ENCODE results near the gene ADAMTSL3. TPM values are rescaled to one million over a fixed set of nuclear protein-coding genes. Genes with fewer than 3 reads are reported as not detected.

The ADAMTSL3 gene
- total and polyA plus RNA-seq, 7 experiments from 2014 or later: not detected

DNA sequence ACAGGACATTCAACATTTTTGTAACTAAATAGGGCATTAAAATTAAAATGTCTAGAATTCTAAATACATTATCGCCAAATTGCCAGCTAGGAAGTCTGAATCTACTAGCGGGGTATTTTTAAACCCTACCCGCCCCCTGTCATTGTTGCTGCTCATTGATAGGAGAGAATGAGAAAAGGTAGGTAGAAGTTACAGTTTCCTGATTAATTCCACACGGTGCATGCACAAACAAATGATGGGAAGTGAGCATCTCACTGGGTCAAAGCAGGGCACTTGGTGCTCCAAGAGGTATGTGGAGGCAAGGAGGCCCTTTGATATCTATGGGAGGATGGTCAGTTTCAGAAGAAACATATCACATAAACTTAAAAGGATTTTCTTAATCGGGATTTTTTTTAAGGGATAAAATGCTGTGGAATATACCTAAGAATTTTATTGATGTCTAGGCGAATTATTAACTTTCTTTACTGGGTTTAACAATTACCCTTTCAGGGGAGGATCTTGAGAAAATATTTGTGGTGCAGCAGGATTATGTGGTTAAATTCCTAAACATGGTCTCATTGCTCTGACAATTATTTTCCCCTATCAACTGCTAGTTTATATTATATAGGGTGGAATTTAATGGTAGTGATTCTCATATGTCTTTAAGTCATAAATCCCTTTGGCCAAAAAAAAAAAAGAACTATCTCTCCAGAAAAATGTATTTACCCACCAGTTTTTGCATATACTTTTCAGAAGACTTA is 345.6 kb downstream of the ADAMTSL3 start:
- no peak for ATAC-seq
- intact Hi-C loops (cut with micrococcal nuclease): no loop called here
- H3K27me3 ChIP-seq (ENCODE audit: control insufficient read depth in 2 of 2, insufficient read depth in 2 of 2, low read length in 2 of 2): no peaks in the 10 kb centered on the region
- Mint-ChIP-seq H3K27me3 (peaks cover 4 to 19% (median 6%) of the 10 kb centered on the region in 5 donors), H3K4me1 (no peaks in the 10 kb centered on the region), H3K4me3 (no peak overlapping the region), H3K9me3 (peaks cover 0 to 5% (median 0%) of the 10 kb centered on the region in 11 donors), H3K27ac (no peak overlapping the region), H3K36me3 (no peaks in the 10 kb centered on the region)
- ChIA-PET POLR2A (no interaction called here), CTCF (no interaction called here)
- no peaks in the 10 kb centered on the region for H3K4me1 ChIP-seq (ENCODE audit: control insufficient read depth in 2 of 2, insufficient read depth in 2 of 2, low read length in 2 of 2)
- DNase-seq: no peak
- H3K9me3 ChIP-seq (ENCODE audit: control insufficient read depth in 2 of 3, low read length in 3 of 3): no peaks in the 10 kb centered on the region
- H3K36me3 ChIP-seq (ENCODE audit: control insufficient read depth in 2 of 3, insufficient read depth in 3 of 3, low read length in 3 of 3): no peaks in the 10 kb centered on the region
- no peak overlapping the region for H3K4me3 ChIP-seq (ENCODE audit: low read length)
- no peak overlapping the region for H3K27ac ChIP-seq (ENCODE audit: low read depth, low read length)

DNA sequence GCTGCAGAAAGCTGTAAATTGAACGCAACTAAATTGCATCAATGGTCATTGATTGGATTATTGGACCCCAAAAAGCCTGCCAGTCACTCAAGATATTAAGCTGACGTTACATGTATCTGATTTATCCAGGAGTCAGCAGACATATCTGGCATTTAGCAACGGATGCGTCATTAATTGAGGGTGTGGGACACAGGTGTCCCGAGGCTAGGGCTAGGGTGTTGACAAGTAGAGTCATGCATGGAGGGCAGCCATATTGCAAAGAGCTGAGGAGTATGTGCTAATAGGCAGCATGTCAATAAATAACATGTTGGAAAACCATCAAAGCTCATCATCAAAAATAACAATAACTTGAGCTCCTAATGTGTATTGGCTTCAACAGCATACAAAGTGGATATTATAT is 347.1 kb downstream of the ADAMTSL3 start:
- Histone ChIP-seq H3K27ac (ENCODE audit: low read depth, low read length) (no peak overlapping the region), H3K27me3 (ENCODE audit: control insufficient read depth in 2 of 2, insufficient read depth in 2 of 2, low read length in 2 of 2) (no peaks in the 10 kb centered on the region), H3K9me3 (ENCODE audit: control insufficient read depth in 2 of 3, low read length in 3 of 3) (no peaks in the 10 kb centered on the region), H3K4me1 (ENCODE audit: control insufficient read depth in 2 of 2, insufficient read depth in 2 of 2, low read length in 2 of 2) (no peaks in the 10 kb centered on the region), H3K36me3 (ENCODE audit: control insufficient read depth in 2 of 3, insufficient read depth in 3 of 3, low read length in 3 of 3) (no peaks in the 10 kb centered on the region), H3K4me3 (ENCODE audit: low read length) (no peak overlapping the region)
- POLR2A ChIA-PET: no interaction called here
- Mint-ChIP-seq H3K4me1 (no peaks in the 10 kb centered on the region), H3K9me3 (peaks cover 0 to 5% (median 0%) of the 10 kb centered on the region in 11 donors), H3K27me3 (peaks cover 4 to 19% (median 6%) of the 10 kb centered on the region in 5 donors), H3K36me3 (no peaks in the 10 kb centered on the region), H3K4me3 (no peak overlapping the region), H3K27ac (no peak overlapping the region)
- CTCF ChIA-PET: no interaction called here
- ATAC-seq (no peak), DNase-seq (no peak)
- intact Hi-C loops (cut with micrococcal nuclease): no loop called here

DNA sequence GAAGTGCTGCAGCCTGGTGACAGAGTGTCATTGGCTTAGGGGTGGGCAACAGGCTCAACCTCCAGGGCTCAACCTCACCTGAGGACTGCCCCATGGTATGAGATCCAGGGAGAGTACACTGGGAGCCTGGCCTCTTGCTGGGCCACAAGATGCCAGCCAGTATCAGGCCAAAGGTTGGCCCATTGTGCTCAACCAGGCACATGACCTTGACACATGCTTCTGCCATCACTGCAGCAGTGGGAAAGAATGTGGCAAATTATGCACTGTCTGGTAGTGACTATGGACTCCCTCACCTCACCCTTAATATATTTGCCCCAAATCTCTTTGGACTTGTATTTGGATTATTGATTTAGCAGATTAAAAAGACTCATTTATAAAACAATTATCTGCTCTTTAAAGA is 347.7 kb downstream of the ADAMTSL3 start:
- intact Hi-C loops (cut with micrococcal nuclease): no loop called here
- no peaks in the 10 kb centered on the region for H3K4me1 ChIP-seq (ENCODE audit: control insufficient read depth in 2 of 2, insufficient read depth in 2 of 2, low read length in 2 of 2)
- H3K4me1 Mint-ChIP-seq: no peaks in the 10 kb centered on the region
- ChIA-PET POLR2A (no interaction called here), CTCF (no interaction called here)
- no peak overlapping the region for H3K27ac Mint-ChIP-seq
- no peaks in the 10 kb centered on the region for H3K36me3 Mint-ChIP-seq
- no peak overlapping the region for H3K27ac ChIP-seq (ENCODE audit: low read depth, low read length)
- H3K9me3 Mint-ChIP-seq: peaks cover 0 to 5% (median 0%) of the 10 kb centered on the region in 11 donors
- no peaks in the 10 kb centered on the region for H3K27me3 ChIP-seq (ENCODE audit: control insufficient read depth in 2 of 2, insufficient read depth in 2 of 2, low read length in 2 of 2)
- ATAC-seq: no peak
- peaks cover 4 to 21% (median 6%) of the 10 kb centered on the region in 5 donors for H3K27me3 Mint-ChIP-seq
- no peaks in the 10 kb centered on the region for H3K36me3 ChIP-seq (ENCODE audit: control insufficient read depth in 2 of 3, insufficient read depth in 3 of 3, low read length in 3 of 3)
- H3K4me3 Mint-ChIP-seq: no peak overlapping the region
- no peaks in the 10 kb centered on the region for H3K9me3 ChIP-seq (ENCODE audit: control insufficient read depth in 2 of 3, low read length in 3 of 3)
- no peak overlapping the region for H3K4me3 ChIP-seq (ENCODE audit: low read length)
- DNase-seq: no peak

DNA sequence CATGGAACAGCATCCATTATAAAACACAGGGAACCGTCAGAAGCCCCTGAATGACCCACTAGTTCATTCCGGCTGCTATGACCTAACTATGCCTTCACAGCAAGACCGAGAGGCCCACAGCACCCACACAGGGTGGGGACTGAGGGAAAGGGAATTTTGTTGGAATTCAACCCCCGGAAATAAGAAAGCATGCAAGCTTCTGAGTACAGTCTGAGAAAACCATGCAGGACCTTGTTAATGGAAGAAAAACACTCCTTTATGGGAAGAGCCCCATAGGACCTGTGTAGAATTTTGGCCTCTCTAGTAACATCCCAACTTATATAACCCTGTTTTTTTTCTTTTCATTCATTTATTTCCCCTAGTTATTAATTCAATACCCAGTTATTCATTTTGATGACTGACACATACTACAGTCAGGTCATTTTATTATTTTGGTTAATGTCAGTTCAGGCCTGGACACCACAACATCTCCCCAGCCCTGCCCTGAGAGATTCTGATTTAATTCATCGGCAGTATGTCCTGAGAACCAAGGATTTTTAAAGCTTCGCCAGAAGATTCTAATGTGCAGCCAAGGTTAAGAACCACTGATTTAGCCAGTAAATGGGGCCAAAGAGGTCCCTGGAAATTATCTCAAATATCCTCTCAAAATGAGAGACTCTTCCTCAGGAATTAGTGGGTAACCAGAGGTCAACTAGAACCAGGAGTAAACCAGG is 350.0 kb downstream of the ADAMTSL3 start:
- Histone ChIP-seq H3K36me3 (ENCODE audit: control insufficient read depth in 2 of 3, insufficient read depth in 3 of 3, low read length in 3 of 3) (no peaks in the 10 kb centered on the region), H3K27me3 (ENCODE audit: control insufficient read depth in 2 of 2, insufficient read depth in 2 of 2, low read length in 2 of 2) (no peaks in the 10 kb centered on the region), H3K4me1 (ENCODE audit: control insufficient read depth in 2 of 2, insufficient read depth in 2 of 2, low read length in 2 of 2) (no peaks in the 10 kb centered on the region), H3K27ac (ENCODE audit: low read depth, low read length) (no peak overlapping the region), H3K4me3 (ENCODE audit: low read length) (no peak overlapping the region), H3K9me3 (ENCODE audit: control insufficient read depth in 2 of 3, low read length in 3 of 3) (no peaks in the 10 kb centered on the region)
- no peak overlapping the region for H3K27ac Mint-ChIP-seq
- intact Hi-C loops (cut with micrococcal nuclease): no loop called here
- ChIA-PET CTCF (no interaction called here), POLR2A (no interaction called here)
- ATAC-seq (no peak), DNase-seq (no peak)
- no peaks in the 10 kb centered on the region for H3K36me3 Mint-ChIP-seq
- H3K4me3 Mint-ChIP-seq: no peak overlapping the region
- H3K27me3 Mint-ChIP-seq: peaks cover 6 to 21% (median 13%) of the 10 kb centered on the region in 5 donors
- H3K9me3 Mint-ChIP-seq: peaks cover 0 to 5% (median 0%) of the 10 kb centered on the region in 11 donors
- no peaks in the 10 kb centered on the region for H3K4me1 Mint-ChIP-seq

DNA sequence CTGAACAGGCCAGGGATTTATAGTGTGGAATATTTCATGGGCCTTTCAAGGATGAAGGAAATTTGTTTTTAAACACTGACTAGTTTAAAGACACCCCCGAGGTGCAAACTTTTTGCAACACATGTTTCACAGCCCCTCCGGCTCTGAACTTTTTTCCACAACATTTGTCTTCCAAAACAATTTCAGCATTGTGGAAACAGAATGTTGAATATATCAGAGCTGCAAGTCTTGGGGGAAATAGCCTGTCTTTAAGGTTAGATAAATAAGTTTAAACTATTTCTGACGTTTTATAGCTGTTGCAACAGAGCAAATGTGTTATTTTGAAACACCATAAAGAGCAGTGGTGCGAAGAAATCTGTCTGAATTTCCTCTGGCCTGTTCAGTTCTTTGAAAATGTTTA is 352.5 kb downstream of the ADAMTSL3 start:
- no peak for ATAC-seq
- Histone ChIP-seq H3K4me1 (ENCODE audit: control insufficient read depth in 2 of 2, insufficient read depth in 2 of 2, low read length in 2 of 2) (no peaks in the 10 kb centered on the region), H3K4me3 (ENCODE audit: low read length) (no peak overlapping the region), H3K9me3 (ENCODE audit: control insufficient read depth in 2 of 3, low read length in 3 of 3) (no peaks in the 10 kb centered on the region), H3K27me3 (ENCODE audit: control insufficient read depth in 2 of 2, insufficient read depth in 2 of 2, low read length in 2 of 2) (no peaks in the 10 kb centered on the region), H3K36me3 (ENCODE audit: control insufficient read depth in 2 of 3, insufficient read depth in 3 of 3, low read length in 3 of 3) (no peaks in the 10 kb centered on the region), H3K27ac (ENCODE audit: low read depth, low read length) (no peak overlapping the region)
- Mint-ChIP-seq H3K27ac (no peak overlapping the region), H3K4me1 (no peaks in the 10 kb centered on the region), H3K27me3 (peaks cover 2 to 21% (median 9%) of the 10 kb centered on the region in 5 donors), H3K36me3 (no peaks in the 10 kb centered on the region), H3K9me3 (peaks cover 0 to 3% (median 0%) of the 10 kb centered on the region in 11 donors), H3K4me3 (no peak overlapping the region)
- CTCF ChIA-PET: no interaction called here
- intact Hi-C loops (cut with micrococcal nuclease): no loop called here
- no peak for DNase-seq
- POLR2A ChIA-PET: no interaction called here

DNA sequence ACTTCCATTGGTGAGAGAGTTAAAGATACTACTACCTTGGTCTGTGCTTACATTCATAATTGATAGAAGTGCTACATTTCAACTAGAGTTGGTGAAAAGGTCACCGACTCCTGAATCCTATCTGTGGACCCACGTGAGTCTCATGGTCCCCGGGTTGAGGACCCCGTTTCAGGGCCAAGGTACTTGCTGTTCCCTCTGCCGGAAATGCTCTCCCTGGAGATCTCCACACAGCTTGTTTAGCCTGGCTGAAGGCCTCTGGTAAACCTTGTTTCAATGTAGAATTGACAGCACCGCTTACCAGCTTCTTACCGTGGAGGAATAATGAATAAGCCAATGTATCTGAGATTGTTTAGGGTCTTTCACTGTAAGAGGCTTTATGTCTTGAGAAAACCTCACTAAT is 355.7 kb downstream of the ADAMTSL3 start:
- Histone ChIP-seq H3K27me3 (ENCODE audit: control insufficient read depth in 2 of 2, insufficient read depth in 2 of 2, low read length in 2 of 2) (no peaks in the 10 kb centered on the region), H3K36me3 (ENCODE audit: control insufficient read depth in 2 of 3, insufficient read depth in 3 of 3, low read length in 3 of 3) (no peaks in the 10 kb centered on the region), H3K4me3 (ENCODE audit: low read length) (no peak overlapping the region), H3K4me1 (ENCODE audit: control insufficient read depth in 2 of 2, insufficient read depth in 2 of 2, low read length in 2 of 2) (no peaks in the 10 kb centered on the region), H3K27ac (ENCODE audit: low read depth, low read length) (no peak overlapping the region), H3K9me3 (ENCODE audit: control insufficient read depth in 2 of 3, low read length in 3 of 3) (no peaks in the 10 kb centered on the region)
- POLR2A ChIA-PET: no interaction called here
- no peak for ATAC-seq
- CTCF ChIA-PET: no interaction called here
- intact Hi-C loops (cut with micrococcal nuclease): no loop called here
- Mint-ChIP-seq H3K27me3 (peaks cover 6 to 16% (median 13%) of the 10 kb centered on the region in 5 donors), H3K4me1 (no peaks in the 10 kb centered on the region), H3K4me3 (no peak overlapping the region), H3K9me3 (peaks cover 0 to 12% (median 4%) of the 10 kb centered on the region in 11 donors), H3K27ac (no peak overlapping the region), H3K36me3 (no peaks in the 10 kb centered on the region)
- DNase-seq: no peak

DNA sequence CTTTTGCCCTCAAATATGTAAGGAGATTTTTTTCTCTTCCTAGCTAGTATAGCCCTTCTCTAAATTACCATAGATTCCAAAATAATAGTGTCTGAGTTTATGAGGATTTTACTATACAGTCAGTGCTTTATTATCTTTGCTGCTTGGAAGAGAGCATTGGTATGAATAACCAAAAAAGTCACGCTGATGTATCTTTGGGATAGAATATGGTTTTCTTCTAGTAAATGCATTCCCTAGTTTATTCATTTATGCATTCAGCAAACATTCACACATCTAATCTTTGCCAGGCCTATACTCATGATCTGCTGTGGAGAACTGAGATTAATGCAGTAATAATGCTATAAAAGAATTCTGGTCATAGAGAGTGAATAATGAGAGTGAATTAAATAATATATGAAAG is 356.3 kb downstream of the ADAMTSL3 start:
- peaks cover 0 to 12% (median 4%) of the 10 kb centered on the region in 11 donors for H3K9me3 Mint-ChIP-seq
- ChIA-PET POLR2A (no interaction called here), CTCF (no interaction called here)
- H3K27ac Mint-ChIP-seq: no peak overlapping the region
- Histone ChIP-seq H3K27me3 (ENCODE audit: control insufficient read depth in 2 of 2, insufficient read depth in 2 of 2, low read length in 2 of 2) (no peaks in the 10 kb centered on the region), H3K4me3 (ENCODE audit: low read length) (no peak overlapping the region), H3K4me1 (ENCODE audit: control insufficient read depth in 2 of 2, insufficient read depth in 2 of 2, low read length in 2 of 2) (no peaks in the 10 kb centered on the region), H3K9me3 (ENCODE audit: control insufficient read depth in 2 of 3, low read length in 3 of 3) (no peaks in the 10 kb centered on the region), H3K27ac (ENCODE audit: low read depth, low read length) (no peak overlapping the region), H3K36me3 (ENCODE audit: control insufficient read depth in 2 of 3, insufficient read depth in 3 of 3, low read length in 3 of 3) (no peaks in the 10 kb centered on the region)
- H3K27me3 Mint-ChIP-seq: peaks cover 4 to 16% (median 13%) of the 10 kb centered on the region in 5 donors
- intact Hi-C loops (cut with micrococcal nuclease): no loop called here
- no peaks in the 10 kb centered on the region for H3K4me1 Mint-ChIP-seq
- no peaks in the 10 kb centered on the region for H3K36me3 Mint-ChIP-seq
- ATAC-seq: no peak
- no peak overlapping the region for H3K4me3 Mint-ChIP-seq
- no peak for DNase-seq
